Measurements from ENCODE around the gene EZR. TPM values are rescaled to one million over a fixed set of nuclear protein-coding genes. Genes with fewer than 3 reads are reported as not detected.

EZR gene
- polyA plus RNA-seq, 3 donors = 68.1 to 95.8 (median 86.3) TPM

DNA sequence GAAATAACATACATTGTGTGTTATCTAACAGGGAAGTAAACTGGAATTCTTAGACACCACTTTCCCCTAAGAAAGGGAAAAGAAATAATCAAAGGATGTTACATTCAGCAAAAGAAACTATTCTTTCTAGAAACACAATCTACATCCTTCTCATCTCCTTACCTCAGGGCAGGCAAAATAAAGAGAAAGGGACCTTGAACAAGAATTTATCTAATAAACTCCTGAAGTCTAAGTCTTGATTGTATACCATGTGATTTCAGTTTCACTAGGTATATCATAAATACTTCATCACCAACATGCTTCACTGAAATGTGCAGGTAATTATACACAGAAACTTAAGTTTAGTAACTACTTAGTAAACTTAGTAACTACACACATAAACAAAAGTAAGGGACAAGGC lies 15.0 kb downstream of the EZR start:
- H3K9ac ChIP-seq (ENCODE audit: insufficient read depth, low read length, poor library complexity, severe bottlenecking) = no peak overlapping the region
- H3K27ac Mint-ChIP-seq = peak overlapping the region in 4 of 7 donors; percentile 57 to 86 (median 76)
- H2AFZ ChIP-seq (ENCODE audit: insufficient read depth, low read depth, low read length, poor library complexity, severe bottlenecking) = no peak overlapping the region
- H3K4me2 ChIP-seq (replicated peaks; ENCODE audit: extremely low read depth, low read length, poor library complexity, severe bottlenecking) = peak overlapping the region; percentile 25
- no peaks in the 10 kb centered on the region for H3K9me3 Mint-ChIP-seq
- intact Hi-C loops (cut with micrococcal nuclease) = no loop called here
- no peak for DNase-seq
- TF ChIP-seq, protein P1, sequence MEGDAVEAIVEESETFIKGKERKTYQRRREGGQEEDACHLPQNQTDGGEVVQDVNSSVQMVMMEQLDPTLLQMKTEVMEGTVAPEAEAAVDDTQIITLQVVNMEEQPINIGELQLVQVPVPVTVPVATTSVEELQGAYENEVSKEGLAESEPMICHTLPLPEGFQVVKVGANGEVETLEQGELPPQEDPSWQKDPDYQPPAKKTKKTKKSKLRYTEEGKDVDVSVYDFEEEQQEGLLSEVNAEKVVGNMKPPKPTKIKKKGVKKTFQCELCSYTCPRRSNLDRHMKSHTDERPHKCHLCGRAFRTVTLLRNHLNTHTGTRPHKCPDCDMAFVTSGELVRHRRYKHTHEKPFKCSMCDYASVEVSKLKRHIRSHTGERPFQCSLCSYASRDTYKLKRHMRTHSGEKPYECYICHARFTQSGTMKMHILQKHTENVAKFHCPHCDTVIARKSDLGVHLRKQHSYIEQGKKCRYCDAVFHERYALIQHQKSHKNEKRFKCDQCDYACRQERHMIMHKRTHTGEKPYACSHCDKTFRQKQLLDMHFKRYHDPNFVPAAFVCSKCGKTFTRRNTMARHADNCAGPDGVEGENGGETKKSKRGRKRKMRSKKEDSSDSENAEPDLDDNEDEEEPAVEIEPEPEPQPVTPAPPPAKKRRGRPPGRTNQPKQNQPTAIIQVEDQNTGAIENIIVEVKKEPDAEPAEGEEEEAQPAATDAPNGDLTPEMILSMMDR (IDR thresholded peaks at IDR 0.05) = no peak
- peaks cover 10 to 46% of the 10 kb centered on the region in 2 donors for H3K36me3 ChIP-seq (replicated peaks in 1 of 2; ENCODE audit: control insufficient read depth in 1 of 2, insufficient read depth in 2 of 2, low read length in 2 of 2)
- peaks cover 95% of the 10 kb centered on the region for H3K79me2 ChIP-seq (ENCODE audit: insufficient read depth, low read length)
- peak overlapping the region in 1 of 2 donors; percentile 12 for H3K4me3 Mint-ChIP-seq
- peaks cover 42% of the 10 kb centered on the region for H3K4me1 Mint-ChIP-seq
- H3K4me1 ChIP-seq (ENCODE audit: control insufficient read depth in 1 of 2, insufficient read depth in 2 of 2, low read length in 2 of 2) = peaks cover 8 to 18% of the 10 kb centered on the region in 2 donors
- peaks cover 95% of the 10 kb centered on the region for H4K20me1 ChIP-seq (ENCODE audit: insufficient read depth, low read length)
- H3K4me3 ChIP-seq (replicated peaks in 1 of 3; ENCODE audit: low read depth in 2 of 3, low read length in 3 of 3) = peak overlapping the region in 1 of 3 experiments; percentile 10
- no peaks in the 10 kb centered on the region for H3K27me3 ChIP-seq (ENCODE audit: control insufficient read depth in 2 of 2, insufficient read depth in 2 of 2, low read length in 2 of 2)
- H3K27me3 Mint-ChIP-seq (ENCODE audit: low read depth in 3 of 3) = no peaks in the 10 kb centered on the region
- peak overlapping the region in 1 of 2 donors; percentile 11 for H3K27ac ChIP-seq (ENCODE audit: low read depth in 1 of 2, low read length in 2 of 2)
- no peaks in the 10 kb centered on the region for H3K9me3 ChIP-seq (replicated peaks in 1 of 2; ENCODE audit: control insufficient read depth in 1 of 2, insufficient read depth in 1 of 2, low read length in 2 of 2)
- H3K36me3 Mint-ChIP-seq = peaks cover 51 to 54% of the 10 kb centered on the region in 2 donors

DNA sequence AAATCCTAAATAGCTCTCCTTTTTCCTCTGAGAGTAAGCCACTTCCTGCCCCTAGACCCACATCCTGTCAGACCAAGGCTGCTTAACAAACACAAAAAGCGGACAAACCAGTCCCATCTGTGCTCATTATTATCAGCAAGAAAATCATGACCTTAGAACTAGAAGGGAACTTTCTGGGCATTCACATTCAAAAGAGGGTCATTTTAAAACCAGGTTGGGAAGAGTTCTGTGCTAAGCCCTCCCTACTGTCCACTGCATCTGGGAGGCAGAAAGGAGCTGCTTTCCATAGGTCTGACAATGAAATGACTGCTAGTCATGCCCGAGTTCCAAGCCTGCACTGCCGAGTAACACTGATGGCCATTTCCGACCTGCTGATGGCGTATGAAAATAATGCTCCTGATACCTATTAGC lies 15.4 kb downstream of the EZR start:
- H3K9me3 Mint-ChIP-seq = no peaks in the 10 kb centered on the region
- Histone ChIP-seq H2AFZ (ENCODE audit: insufficient read depth, low read depth, low read length, poor library complexity, severe bottlenecking) (no peak overlapping the region), H3K79me2 (ENCODE audit: insufficient read depth, low read length) (peaks cover 95% of the 10 kb centered on the region), H3K27ac (ENCODE audit: low read depth in 1 of 2, low read length in 2 of 2) (peak overlapping the region in 1 of 2 donors; percentile 11), H3K36me3 (replicated peaks in 1 of 2; ENCODE audit: control insufficient read depth in 1 of 2, insufficient read depth in 2 of 2, low read length in 2 of 2) (peaks cover 7 to 41% of the 10 kb centered on the region in 2 donors), H3K9me3 (replicated peaks in 1 of 2; ENCODE audit: control insufficient read depth in 1 of 2, insufficient read depth in 1 of 2, low read length in 2 of 2) (no peaks in the 10 kb centered on the region), H3K27me3 (ENCODE audit: control insufficient read depth in 2 of 2, insufficient read depth in 2 of 2, low read length in 2 of 2) (no peaks in the 10 kb centered on the region), H3K4me1 (ENCODE audit: control insufficient read depth in 1 of 2, insufficient read depth in 2 of 2, low read length in 2 of 2) (peaks cover 8 to 18% of the 10 kb centered on the region in 2 donors), H3K4me3 (replicated peaks in 1 of 3; ENCODE audit: low read depth in 2 of 3, low read length in 3 of 3) (peak overlapping the region in 1 of 3 experiments; percentile 10), H3K4me2 (replicated peaks; ENCODE audit: extremely low read depth, low read length, poor library complexity, severe bottlenecking) (peak overlapping the region; percentile 25), H3K9ac (ENCODE audit: insufficient read depth, low read length, poor library complexity, severe bottlenecking) (no peak overlapping the region), H4K20me1 (ENCODE audit: insufficient read depth, low read length) (peaks cover 95% of the 10 kb centered on the region)
- peaks cover 49 to 52% of the 10 kb centered on the region in 2 donors for H3K36me3 Mint-ChIP-seq
- H3K4me3 Mint-ChIP-seq = peak overlapping the region in 1 of 2 donors; percentile 12
- DNase-seq = no peak
- peaks cover 43% of the 10 kb centered on the region for H3K4me1 Mint-ChIP-seq
- H3K27me3 Mint-ChIP-seq (ENCODE audit: low read depth in 3 of 3) = no peaks in the 10 kb centered on the region
- 0% methylated on average over 3 of the region's 5 CpGs for WGBS (ENCODE audit: insufficient coverage)
- peak overlapping the region in 6 of 7 donors; percentile 57 to 86 (median 83) for H3K27ac Mint-ChIP-seq
- intact Hi-C loops (cut with micrococcal nuclease) = no loop called here
- TF ChIP-seq, protein P1 (IDR thresholded peaks at IDR 0.05) = no peak
